Vagina (tissue), 2 donors: ENCODE results near the gene PUS10.

Experiments
- CTCF ChIP-seq, 3 experiments: fragments of 450-650 bp in 2 of 3; fragments of 200-600 bp in 1 of 3; sonication (generic) in 1 of 3; IDR thresholded peaks; one replicate each; pipeline ENCODE4 v1.5.1; 2017 to 2019; ENCODE audit warnings: antibody characterized with exemption in 3 of 3, mild to moderate bottlenecking in 2 of 3, moderate library complexity in 2 of 3
- POLR2A ChIP-seq, 2 donors: fragments of 450-650 bp; IDR thresholded peaks; one replicate each; pipeline ENCODE4 v1.6.1; 2017; ENCODE audit warnings: antibody characterized with exemption in 2 of 2, mild to moderate bottlenecking in 2 of 2, moderate library complexity in 2 of 2

- TF ChIP-seq CTCF (IDR thresholded peaks at IDR 0.05): no peak
- TF ChIP-seq POLR2A (IDR thresholded peaks at IDR 0.05): no peak
Observed at GRCh38 chr2:60906395-60906794, 111.7 kb downstream of the PUS10 start.
